Spleen (tissue), 11 donors: Measurements from ENCODE around the gene RIMBP3C. TPM values are rescaled to one million over a fixed set of nuclear protein-coding genes. Genes with fewer than 3 reads are reported as not detected.
A peak's percentile ranks its signal among the peaks of the same experiment; 100 is the strongest.
"Not testable (repeated sequence)": the region's sequence is repeated elsewhere in the genome, so short reads cannot be mapped to it uniquely, and the experiment has no call there.

Source experiments
- DNase-seq: peaks from one replicate; pipeline ENCODE4 v3.0.0-alpha.2; 2020
- H3K27ac ChIP-seq, 8 donors: fragments of 200-600 bp; sonication (generic) in 7 of 8; 1 replicate in 4 of 8; 2 replicates in 4 of 8; pipeline versions ENCODE4 v1.5.0 to v1.8.0; 2016 to 2021; ENCODE audit warnings: inconsistent platforms in 4 of 8, mild to moderate bottlenecking in 4 of 8, moderate library complexity in 1 of 8
- H3K27me3 ChIP-seq, 7 donors: fragments of 200-600 bp; sonication (generic) in 6 of 7; replicated peaks in 1 of 7; 1 replicate in 4 of 7; 2 replicates in 3 of 7; pipeline versions ENCODE4 v1.5.0 to v1.8.0; 2016 to 2021; ENCODE audit warnings: inconsistent platforms in 3 of 7, mild to moderate bottlenecking in 1 of 7
- H3K36me3 ChIP-seq, 6 donors: fragments of 200-600 bp; sonication (generic) in 5 of 6; 1 replicate in 4 of 6; 2 replicates in 2 of 6; pipeline versions ENCODE4 v1.5.0 to v1.8.0; 2016 to 2021; ENCODE audit warnings: inconsistent platforms in 2 of 6
- H3K4me1 ChIP-seq, 6 donors: fragments of 200-600 bp; sonication (generic) in 5 of 6; 1 replicate in 3 of 6; 2 replicates in 3 of 6; pipeline versions ENCODE4 v1.5.0 to v1.8.0; 2016 to 2021; ENCODE audit warnings: inconsistent platforms in 3 of 6
- H3K4me3 ChIP-seq, 8 donors: fragments of 200-600 bp; sonication (generic) in 7 of 8; 1 replicate in 4 of 8; 2 replicates in 4 of 8; pipeline versions ENCODE4 v1.5.0 to v1.8.0; 2016 to 2021; ENCODE audit warnings: inconsistent platforms in 4 of 8, mild to moderate bottlenecking in 4 of 8, moderate library complexity in 2 of 8
- H3K9me3 ChIP-seq, 8 donors: fragments of 200-600 bp; sonication (generic) in 7 of 8; 1 replicate in 4 of 8; 2 replicates in 4 of 8; pipeline versions ENCODE4 v1.5.0 to v1.8.0; 2016 to 2021; ENCODE audit warnings: inconsistent platforms in 4 of 8
- POLR2A ChIP-seq, 3 donors: fragments of 450-650 bp; IDR thresholded peaks; one replicate each; pipeline ENCODE4 v1.5.1; 2017; ENCODE audit warnings: antibody characterized with exemption in 3 of 3, mild to moderate bottlenecking in 1 of 3
- POLR2AphosphoS5 ChIP-seq, 3 donors: sonication (generic); formaldehyde crosslinking; IDR thresholded peaks; one replicate each; pipeline ENCODE4 v1.5.1; 2017; ENCODE audit warnings: antibody characterized with exemption in 3 of 3
- WGBS, 5 donors: extraction: QIAGEN DNeasy Blood & Tissue Kit in 3 of 5; methylation state at CpG; one replicate each; pipeline versions ENCODE4 v1.1.5 to v1.1.7; 2013 to 2018; 5-methylcytosine and 5-hydroxymethylcytosine counted together
- intact Hi-C: fragments of 100-400 bp; cut with DNase I; formaldehyde crosslinking; loops from one replicate; pipeline ENCODE4 v1.15.0; 2023; ENCODE audit warnings: low total_unique reads
- polyA plus RNA-seq, 3 donors: library from polyadenylated mRNA; stranded (reverse); fragments of 200-250 nt; gene quantifications; one replicate each; pipeline ENCODE4 v1.2.1, GENCODE V29; 2013
- total RNA-seq, 7 donors: library from RNA; depleted of rRNA in 3 of 7; stranded (reverse); fragments of >200 nt in 3 of 7; fragmentation: NEBNext Ultra II Directional in 4 of 7; extraction: Animal tissue kit (Norgen Biotek cat#: 25700) in 4 of 7; gene quantifications; one replicate each; pipeline versions ENCODE4 v1.1.0 to v1.2.1, GENCODE V29; 2016 to 2021
- TF ChIP-seq, protein P1 (sequence below), 11 experiments: fragments of 200-600 bp in 7 of 11; fragments of 450-650 bp in 4 of 11; sonication (generic) in 4 of 11; IDR thresholded peaks in 8 of 11; conservative IDR thresholded peaks in 3 of 11; 1 replicate in 7 of 11; 2 replicates in 4 of 11; pipeline versions ENCODE4 v1.4.0 to v1.8.0; 2016 to 2021; ENCODE audit warnings: antibody characterized with exemption in 11 of 11, inconsistent platforms in 4 of 11, mild to moderate bottlenecking in 1 of 11
- donor health status: healthy with polysubstance abuse.
- donor health status: DM: no; HTN: no; CAD: no; lungs with moderate emphysema.
- donor health status: DM: no; HTN: no; CAD: no.
- donor health status: Bipolar disorder and iron deficiency.
- donor health status: healthy.
- donor health status: DM: no; HTN: no; CAD: no.
- donor health status: DM: yes; HTN: yes; CAD: no.

Gene RIMBP3C
- total and polyA plus RNA-seq, 10 donors: 0.03 to 2.0 (median 0.50) TPM; not detected in 2

DNA sequence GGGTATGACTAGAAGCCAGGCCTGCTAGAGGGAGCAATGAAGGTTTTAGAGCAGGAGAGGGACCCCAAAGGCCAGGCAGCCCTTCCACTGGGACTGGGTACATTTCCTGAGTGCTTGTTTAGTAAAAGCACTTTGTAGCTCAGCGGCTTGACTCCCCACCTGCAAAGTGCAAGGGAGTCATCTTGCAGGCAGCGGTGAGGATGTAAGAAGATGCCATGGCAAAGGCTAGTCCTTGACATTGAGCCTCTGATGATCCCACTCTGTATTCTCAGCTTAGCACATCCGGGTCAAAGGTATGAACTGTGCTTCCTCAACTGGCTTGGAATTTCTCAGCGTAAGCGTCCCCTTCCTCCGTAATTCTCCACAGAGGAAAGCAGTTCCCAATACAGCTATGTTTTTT lies 13.2 kb upstream of the RIMBP3C start:
- no peak for DNase-seq
- WGBS, 5 donors: 85 to 91% (median 88%) methylated on average over 3 to 6 of the region's 6 CpGs
- TF ChIP-seq, protein P1, sequence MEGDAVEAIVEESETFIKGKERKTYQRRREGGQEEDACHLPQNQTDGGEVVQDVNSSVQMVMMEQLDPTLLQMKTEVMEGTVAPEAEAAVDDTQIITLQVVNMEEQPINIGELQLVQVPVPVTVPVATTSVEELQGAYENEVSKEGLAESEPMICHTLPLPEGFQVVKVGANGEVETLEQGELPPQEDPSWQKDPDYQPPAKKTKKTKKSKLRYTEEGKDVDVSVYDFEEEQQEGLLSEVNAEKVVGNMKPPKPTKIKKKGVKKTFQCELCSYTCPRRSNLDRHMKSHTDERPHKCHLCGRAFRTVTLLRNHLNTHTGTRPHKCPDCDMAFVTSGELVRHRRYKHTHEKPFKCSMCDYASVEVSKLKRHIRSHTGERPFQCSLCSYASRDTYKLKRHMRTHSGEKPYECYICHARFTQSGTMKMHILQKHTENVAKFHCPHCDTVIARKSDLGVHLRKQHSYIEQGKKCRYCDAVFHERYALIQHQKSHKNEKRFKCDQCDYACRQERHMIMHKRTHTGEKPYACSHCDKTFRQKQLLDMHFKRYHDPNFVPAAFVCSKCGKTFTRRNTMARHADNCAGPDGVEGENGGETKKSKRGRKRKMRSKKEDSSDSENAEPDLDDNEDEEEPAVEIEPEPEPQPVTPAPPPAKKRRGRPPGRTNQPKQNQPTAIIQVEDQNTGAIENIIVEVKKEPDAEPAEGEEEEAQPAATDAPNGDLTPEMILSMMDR (IDR thresholded peaks at IDR 0.05 in 8 of 11, conservative IDR thresholded peaks at IDR 0.05 in 3 of 11): no peak
- no peak for TF ChIP-seq POLR2A (IDR thresholded peaks at IDR 0.05)
- TF ChIP-seq POLR2AphosphoS5 (IDR thresholded peaks at IDR 0.05): no peak
- Histone ChIP-seq H3K4me3 (no peak overlapping the region), H3K27ac (no peak overlapping the region), H3K4me1 (peaks cover 10 to 22% (median 18%) of the 10 kb centered on the region in 6 donors), H3K36me3 (no peaks in the 10 kb centered on the region), H3K9me3 (no peaks in the 10 kb centered on the region), H3K27me3 (no peaks in the 10 kb centered on the region)
- intact Hi-C loops: no loop called here

DNA sequence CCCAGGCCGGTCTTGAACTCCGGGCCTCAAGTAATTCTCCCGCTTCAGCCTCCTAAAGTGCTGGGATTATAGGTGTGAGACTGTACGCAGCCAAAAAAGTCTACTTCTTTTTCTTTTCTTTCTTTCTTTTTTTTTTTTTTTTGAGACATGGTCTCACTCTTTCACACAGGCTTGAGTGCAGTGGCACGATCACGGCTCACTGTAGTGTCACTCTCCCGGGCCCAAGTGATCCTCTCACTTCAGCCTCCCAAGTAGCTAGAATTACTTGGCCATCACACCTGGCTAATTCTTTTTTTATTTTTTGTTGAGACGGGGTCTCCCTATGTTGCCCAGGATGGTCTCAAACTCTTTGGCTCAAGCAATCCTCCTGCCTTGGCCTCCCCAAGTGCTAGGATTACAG lies 12.7 kb upstream of the RIMBP3C start:
- Histone ChIP-seq H3K4me3 (no peak overlapping the region), H3K4me1 (peaks cover 5 to 17% (median 13%) of the 10 kb centered on the region in 6 donors), H3K36me3 (no peaks in the 10 kb centered on the region), H3K27ac (no peak overlapping the region), H3K9me3 (no peaks in the 10 kb centered on the region), H3K27me3 (no peaks in the 10 kb centered on the region)
- DNase-seq: peak; percentile 35
- WGBS, 5 donors: 91 to 97% (median 95%) methylated on average over 8 of the region's 8 CpGs
- TF ChIP-seq POLR2AphosphoS5 (IDR thresholded peaks at IDR 0.05) (no peak), POLR2A (IDR thresholded peaks at IDR 0.05) (no peak)
- intact Hi-C loops: no loop called here

DNA sequence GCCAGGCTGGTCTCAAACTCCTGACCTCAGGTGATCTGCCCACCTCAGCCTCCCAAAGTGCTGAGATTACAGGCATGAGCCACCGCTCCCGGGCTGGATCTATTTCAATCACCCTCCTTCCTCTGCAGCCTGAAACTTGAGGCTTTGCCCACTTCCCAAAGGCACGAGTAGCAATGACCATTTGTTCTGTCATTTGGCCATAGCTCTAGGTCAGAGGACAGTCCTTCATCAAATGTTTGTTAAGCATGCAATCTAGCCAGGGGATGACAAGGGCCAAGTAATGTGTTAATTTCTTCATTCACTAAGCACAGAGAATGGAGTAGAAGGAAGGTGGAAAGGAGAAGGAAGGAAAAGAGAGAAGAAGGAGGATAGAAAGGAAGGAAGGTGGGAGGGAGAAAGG lies 9.4 kb upstream of the RIMBP3C start:
- DNase-seq, H3K36me3 ChIP-seq, H3K9me3 ChIP-seq, H3K27ac ChIP-seq, H3K27me3 ChIP-seq, H3K4me3 ChIP-seq, intact Hi-C loops, H3K4me1 ChIP-seq: not testable (repeated sequence)
- 0 to 50% (median 8%) methylated on average over 1 of the region's 3 CpGs; no CpG with 5 or more reads in 2 of the 5 donors for WGBS, 5 donors

DNA sequence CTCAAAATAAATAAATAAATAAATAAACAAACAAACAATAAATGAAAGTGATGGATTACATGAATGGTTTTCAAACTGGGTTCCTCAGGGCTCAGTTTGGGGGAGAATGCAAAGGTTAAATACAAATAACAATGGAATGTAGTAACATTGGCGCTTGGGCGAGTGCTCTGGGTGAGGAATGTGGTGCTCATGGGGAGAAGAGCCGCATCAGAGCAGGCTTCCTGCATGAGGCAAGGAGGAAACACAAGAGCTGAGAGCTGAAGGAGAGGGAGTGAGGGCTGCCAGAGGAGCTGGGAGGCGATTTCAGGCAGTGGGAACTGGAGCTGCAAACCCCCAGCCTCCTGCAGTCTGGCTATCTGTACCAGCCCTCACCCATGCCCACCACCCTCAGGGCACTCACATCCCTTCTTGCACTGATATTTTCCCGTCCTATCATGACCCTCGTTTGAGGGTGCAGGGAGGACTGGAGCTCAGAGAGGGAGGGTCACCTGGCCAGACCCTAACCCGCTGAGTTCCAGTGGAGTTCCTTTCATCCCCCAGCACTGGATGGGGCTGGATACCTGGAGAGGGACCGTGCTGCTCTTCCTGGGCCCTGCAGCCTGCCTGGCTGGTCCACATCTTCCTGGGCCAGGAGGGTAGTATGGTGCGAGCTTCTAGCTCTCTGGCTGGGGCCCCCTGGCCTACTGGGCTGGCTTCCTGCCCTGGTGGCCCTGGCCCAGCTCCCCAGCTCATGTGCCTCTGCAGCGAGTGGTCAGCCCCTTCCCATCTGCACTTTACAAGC lies 8.3 kb upstream of the RIMBP3C start:
- H3K4me3 ChIP-seq, H3K9me3 ChIP-seq, H3K36me3 ChIP-seq, H3K27ac ChIP-seq, intact Hi-C loops, H3K4me1 ChIP-seq, H3K27me3 ChIP-seq: not testable (repeated sequence)
- WGBS, 5 donors: 65 to 88% (median 72%) methylated on average over 3 to 6 of the region's 10 CpGs
- peak; percentile 63 for DNase-seq

DNA sequence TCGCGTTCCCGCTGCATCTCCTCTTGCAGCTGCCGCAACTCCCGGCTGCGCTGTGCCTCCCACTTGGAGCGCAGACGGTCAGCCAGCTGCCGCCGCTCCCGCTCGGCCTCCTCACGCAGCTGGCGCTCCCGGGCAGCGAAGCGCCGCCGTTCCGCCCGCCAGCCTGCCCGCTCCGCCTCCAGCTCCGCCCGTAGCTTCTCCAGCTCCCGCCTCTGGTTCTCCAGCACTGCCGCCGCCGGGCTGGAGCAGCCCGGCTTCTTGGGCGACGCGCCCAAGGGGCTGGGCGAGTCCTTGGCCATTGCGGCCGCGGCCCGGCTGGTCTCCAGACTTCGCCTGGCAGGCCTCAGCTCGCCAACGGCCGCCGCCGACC lies 598 bp downstream of the RIMBP3C start:
- H3K36me3 ChIP-seq, H3K4me1 ChIP-seq, DNase-seq, H3K4me3 ChIP-seq, intact Hi-C loops, H3K27me3 ChIP-seq, H3K27ac ChIP-seq, H3K9me3 ChIP-seq: not testable (repeated sequence)
- no CpG with 5 or more reads among the region's 44 CpGs for WGBS, 5 donors

DNA sequence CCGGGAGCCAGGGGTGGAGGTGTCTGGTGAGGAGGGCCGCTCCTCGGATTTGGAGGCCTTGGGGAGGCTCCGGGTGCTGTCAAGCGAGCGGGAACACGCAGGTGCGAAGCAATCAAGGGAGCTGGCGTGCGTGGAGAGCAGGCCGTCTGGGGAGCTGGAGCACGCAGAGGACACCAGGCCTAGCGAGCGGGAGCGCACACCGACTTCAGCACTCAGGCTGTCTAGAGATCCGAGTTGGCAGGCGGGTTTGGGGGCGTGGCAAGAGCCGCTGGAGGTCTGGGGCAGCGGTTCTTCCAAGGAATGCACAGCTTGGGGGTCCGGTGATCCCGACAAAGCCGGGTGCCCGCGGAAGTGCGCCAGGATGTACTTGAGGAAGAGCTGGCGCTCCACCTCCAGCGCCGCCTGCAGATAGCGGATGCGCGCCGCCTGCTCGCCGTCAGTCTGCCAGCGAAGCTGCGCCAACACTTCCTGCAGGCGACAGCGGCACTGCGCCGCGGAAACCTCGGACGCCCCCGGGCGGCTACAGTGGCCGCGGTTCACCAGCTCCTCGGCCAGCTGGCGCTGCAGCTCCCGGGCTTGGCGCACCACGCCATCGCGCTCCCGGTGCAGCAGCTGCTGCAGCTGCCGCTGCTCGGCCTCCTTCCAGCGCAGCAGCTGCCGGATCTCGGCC lies 1.1 kb downstream of the RIMBP3C start:
- H3K9me3 ChIP-seq, intact Hi-C loops, H3K36me3 ChIP-seq, H3K4me1 ChIP-seq, DNase-seq, H3K4me3 ChIP-seq, H3K27ac ChIP-seq, H3K27me3 ChIP-seq: not testable (repeated sequence)
- WGBS, 5 donors: no CpG with 5 or more reads among the region's 62 CpGs

DNA sequence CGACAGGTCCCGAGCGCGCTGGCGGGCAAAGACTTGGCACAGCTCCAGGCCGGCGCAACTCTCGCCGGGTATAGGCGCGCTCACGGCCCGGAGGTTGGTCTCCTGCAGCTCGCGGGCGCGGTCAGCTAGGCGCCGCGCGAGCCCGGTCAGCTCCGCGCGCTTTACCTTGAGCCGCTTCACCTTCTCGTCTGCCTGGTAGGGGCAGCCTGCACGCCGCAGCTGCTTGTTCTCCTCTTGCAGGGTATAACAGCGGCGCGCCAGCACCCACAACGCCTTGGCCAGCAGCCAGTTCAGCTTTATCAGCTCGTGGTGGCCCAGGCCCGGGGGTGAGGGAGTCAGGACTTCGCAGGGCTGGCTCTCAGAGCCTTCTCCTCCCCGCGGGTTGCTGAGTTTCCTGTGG lies 1.7 kb downstream of the RIMBP3C start:
- intact Hi-C loops, H3K4me3 ChIP-seq, H3K27me3 ChIP-seq, DNase-seq, H3K27ac ChIP-seq, H3K36me3 ChIP-seq, H3K4me1 ChIP-seq, H3K9me3 ChIP-seq: not testable (repeated sequence)
- WGBS, 5 donors: no CpG with 5 or more reads among the region's 38 CpGs

DNA sequence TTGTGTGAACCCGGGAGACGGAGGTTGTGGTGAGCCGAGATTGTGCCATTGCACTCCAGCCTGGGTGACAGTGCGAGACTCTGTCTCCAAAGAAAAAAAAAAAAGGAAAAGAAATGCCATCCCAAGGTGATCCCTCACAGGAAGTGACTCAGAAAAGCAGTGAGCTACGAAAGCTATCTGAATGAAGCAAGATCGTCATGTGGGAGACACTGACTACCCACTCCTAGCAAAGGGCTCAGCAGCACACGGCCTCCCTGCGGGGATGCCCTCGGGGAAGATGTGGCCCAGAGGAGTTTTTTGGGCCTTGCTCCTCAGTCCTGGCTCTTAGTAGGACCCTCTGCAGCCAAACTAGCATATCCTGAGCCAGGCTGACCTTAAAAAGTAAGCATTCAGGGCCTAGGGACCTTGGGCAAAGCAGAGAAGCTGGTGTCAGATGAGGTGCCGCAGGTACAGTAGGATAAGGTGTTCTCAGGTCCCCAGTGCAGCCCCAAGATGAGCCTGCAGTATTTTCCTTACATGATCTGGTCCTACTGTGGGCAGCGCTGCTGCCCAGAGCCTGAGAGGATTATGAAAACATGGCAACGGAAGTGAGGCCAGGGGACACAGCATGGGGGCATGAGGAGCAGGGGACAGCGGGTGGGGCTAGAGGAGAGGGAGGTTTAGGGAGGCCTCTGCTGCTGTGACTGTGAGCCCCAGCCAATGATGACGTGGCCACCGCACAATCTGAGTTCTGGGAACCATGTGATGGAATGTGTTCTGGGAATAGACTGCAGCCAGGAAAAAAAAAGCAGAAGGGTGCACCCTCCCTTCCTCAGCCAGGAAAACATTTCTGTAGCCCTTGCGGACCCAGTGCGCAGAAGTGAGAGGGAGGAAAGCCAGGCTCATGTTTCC lies 6.6 kb downstream of the RIMBP3C start:
- H3K36me3 ChIP-seq, H3K4me1 ChIP-seq, H3K9me3 ChIP-seq, DNase-seq, H3K27me3 ChIP-seq, H3K4me3 ChIP-seq, H3K27ac ChIP-seq, intact Hi-C loops: not testable (repeated sequence)
- WGBS, 5 donors: 88 to 100% (median 97%) methylated on average over 1 to 2 of the region's 17 CpGs; no CpG with 5 or more reads in 1 of the 5 donors

DNA sequence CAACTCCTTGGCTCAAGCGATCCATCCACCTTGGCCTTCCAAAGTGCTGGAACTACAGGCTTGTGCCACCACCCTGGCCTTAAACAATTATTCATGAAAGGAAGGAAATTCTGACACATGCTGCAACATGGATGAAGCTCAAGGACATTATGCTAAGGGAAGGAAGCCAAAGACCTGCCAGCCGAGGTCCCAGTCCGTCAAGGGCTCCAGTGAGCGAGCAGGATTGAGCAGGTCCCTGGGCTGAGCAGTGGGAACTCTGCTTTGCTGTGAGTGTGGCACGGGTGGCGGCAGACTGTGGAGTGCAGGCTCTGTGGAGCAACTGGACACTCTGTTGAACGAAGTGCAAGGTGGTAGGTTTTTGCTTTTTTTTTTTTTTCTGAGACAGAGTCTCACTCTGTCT lies 11.4 kb downstream of the RIMBP3C start:
- H3K4me3 ChIP-seq, H3K4me1 ChIP-seq, intact Hi-C loops, H3K36me3 ChIP-seq, H3K27me3 ChIP-seq, H3K27ac ChIP-seq, H3K9me3 ChIP-seq, DNase-seq: not testable (repeated sequence)
- WGBS, 5 donors: no CpG with 5 or more reads among the region's 7 CpGs
